Spinal cord (tissue), 10 donors: ENCODE data around the gene SHROOM3. TPM values are rescaled to one million over a fixed set of nuclear protein-coding genes. Genes with fewer than 3 reads are reported as not detected.
A peak's percentile ranks its signal among the peaks of the same experiment; 100 is the strongest.
"Not testable (repeated sequence)": the region's sequence is repeated elsewhere in the genome, so short reads cannot be mapped to it uniquely, and the experiment has no call there.

ENCODE experiments used
- DNase-seq, 6 donors: peaks; one replicate each; pipeline versions ENCODE4 v3.0.0 to v3.0.0-alpha.2; 2013 to 2015; ENCODE audit warnings: low spot score in 6 of 6, low read depth in 4 of 6
- H3K27ac ChIP-seq: one replicate; pipeline ENCODE4 v1.5.1; 2013; ENCODE audit warnings: low read depth, low read length, control low read depth
- H3K27me3 ChIP-seq: one replicate; pipeline ENCODE4 v1.6.1; 2013; ENCODE audit warnings: low read length; ENCODE audit not compliant: control insufficient read depth, insufficient read depth
- H3K36me3 ChIP-seq: one replicate; pipeline ENCODE4 v1.6.1; 2013; ENCODE audit warnings: low read length; ENCODE audit not compliant: control insufficient read depth, insufficient read depth
- H3K4me1 ChIP-seq: one replicate; pipeline ENCODE4 v1.6.1; 2013; ENCODE audit warnings: low read length; ENCODE audit not compliant: control insufficient read depth, insufficient read depth
- H3K4me3 ChIP-seq: one replicate; pipeline ENCODE4 v1.5.1; 2013; ENCODE audit warnings: low read depth, low read length, control low read depth
- H3K9me3 ChIP-seq: one replicate; pipeline ENCODE4 v1.6.1; 2013; ENCODE audit warnings: low read length; ENCODE audit not compliant: control insufficient read depth, insufficient read depth
- WGBS: methylation state at CpG from one replicate; pipeline ENCODE4 v1.1.5; 2013; ENCODE audit warnings: missing lambda C conversion rate; ENCODE audit not compliant: insufficient coverage; 5-methylcytosine and 5-hydroxymethylcytosine counted together
- polyA plus RNA-seq, 2 donors: library from polyadenylated mRNA; unstranded; fragments of 120-200 nt; gene quantifications; one replicate each; pipeline ENCODE4 v1.2.1, GENCODE V29; 2013; ENCODE audit not compliant: insufficient read length in 2 of 2
- total RNA-seq, 2 donors: library from RNA; depleted of rRNA in 1 of 2; stranded (reverse); fragments of 120-200 nt in 1 of 2; fragments of >200 nt in 1 of 2; gene quantifications; one replicate each; pipeline versions ENCODE4 v1.2.3 to v1.2.4, GENCODE V29; 2013 to 2014
- donor health status: healthy.

SHROOM3 gene
- total and polyA plus RNA-seq, 4 donors, result 11.6 to 23.3 (median 19.3) TPM

DNA sequence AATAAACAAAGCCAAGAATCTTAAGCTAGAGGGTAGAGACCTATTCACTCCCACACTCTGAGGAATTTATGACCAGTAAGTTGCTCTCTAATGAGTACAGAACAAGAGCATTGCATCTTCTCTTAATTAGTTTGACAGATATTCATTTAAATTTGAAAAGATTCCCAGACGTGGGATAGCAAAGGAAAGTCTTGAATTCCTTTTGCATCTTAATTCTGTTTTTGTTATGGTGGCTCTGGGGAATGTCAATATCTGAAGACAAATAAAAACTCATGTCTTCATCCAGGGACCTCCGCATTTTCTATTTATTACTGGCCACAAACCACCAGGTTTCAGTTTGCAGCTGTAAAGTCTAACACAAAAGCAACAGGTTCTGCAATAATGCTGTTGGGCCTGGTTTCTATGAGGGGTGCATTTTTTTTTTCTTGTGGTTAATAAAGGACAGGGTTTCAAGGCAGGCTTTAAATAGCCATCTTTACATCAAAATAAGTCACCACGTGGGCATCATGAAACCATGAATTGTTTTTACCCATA, 172.3 kb downstream of the SHROOM3 start:
- WGBS, result no CpG with 5 or more reads among the region's 3 CpGs
- H3K27ac ChIP-seq, result no peak overlapping the region
- H3K4me3 ChIP-seq, result no peak overlapping the region
- no peaks in the 10 kb centered on the region for H3K36me3 ChIP-seq
- H3K27me3 ChIP-seq, result no peaks in the 10 kb centered on the region
- peak in 1 of 6 donors; percentile 34 for DNase-seq
- H3K4me1 ChIP-seq, result peaks cover 4% of the 10 kb centered on the region
- no peaks in the 10 kb centered on the region for H3K9me3 ChIP-seq

DNA sequence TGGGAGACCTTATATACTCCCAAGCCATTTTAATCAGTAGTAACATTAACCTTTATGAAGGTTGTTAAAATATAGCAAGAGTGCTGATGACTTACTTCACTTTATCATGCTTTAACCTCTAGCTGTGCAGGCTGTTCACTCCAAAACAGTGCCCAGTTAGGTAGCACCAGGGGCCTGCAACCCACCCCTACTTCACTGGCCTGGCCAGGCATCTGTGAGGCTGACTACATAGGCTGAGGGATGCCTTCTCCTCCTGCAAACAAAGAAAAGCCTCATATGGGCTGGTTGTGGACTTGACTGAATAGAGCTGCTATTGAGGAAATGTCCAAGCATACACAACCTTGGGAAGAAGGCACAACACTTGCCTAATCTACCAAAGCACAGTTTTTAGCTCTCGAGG, 172.8 kb downstream of the SHROOM3 start:
- DNase-seq, result no peak
- Histone ChIP-seq H3K36me3 (no peaks in the 10 kb centered on the region), H3K27me3 (no peaks in the 10 kb centered on the region), H3K27ac (no peak overlapping the region), H3K4me1 (peaks cover 4% of the 10 kb centered on the region), H3K9me3 (no peaks in the 10 kb centered on the region), H3K4me3 (no peak overlapping the region)
- WGBS, result 100% methylated on average over 1 of the region's 1 CpG

DNA sequence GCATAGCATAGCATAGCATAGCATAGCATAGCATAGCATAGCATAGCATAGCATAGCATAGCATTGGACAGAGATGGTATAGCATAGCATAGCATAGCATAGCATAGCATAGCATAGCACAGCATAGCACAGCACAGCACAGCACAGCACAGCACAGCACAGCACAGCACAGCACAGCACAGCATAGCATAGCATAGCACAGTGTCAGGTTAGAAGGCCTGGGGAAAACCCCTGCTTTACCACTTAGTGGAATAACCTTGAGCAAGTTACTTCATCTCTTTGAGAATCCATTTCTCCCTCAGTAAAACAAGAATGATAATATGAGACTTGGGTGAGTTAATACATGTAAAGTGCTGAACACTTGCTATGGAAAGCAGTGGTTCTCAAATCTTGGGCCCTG, 173.5 kb downstream of the SHROOM3 start:
- DNase-seq, H3K27ac ChIP-seq, H3K27me3 ChIP-seq, H3K4me3 ChIP-seq, H3K4me1 ChIP-seq, H3K9me3 ChIP-seq, H3K36me3 ChIP-seq: not testable (repeated sequence)

DNA sequence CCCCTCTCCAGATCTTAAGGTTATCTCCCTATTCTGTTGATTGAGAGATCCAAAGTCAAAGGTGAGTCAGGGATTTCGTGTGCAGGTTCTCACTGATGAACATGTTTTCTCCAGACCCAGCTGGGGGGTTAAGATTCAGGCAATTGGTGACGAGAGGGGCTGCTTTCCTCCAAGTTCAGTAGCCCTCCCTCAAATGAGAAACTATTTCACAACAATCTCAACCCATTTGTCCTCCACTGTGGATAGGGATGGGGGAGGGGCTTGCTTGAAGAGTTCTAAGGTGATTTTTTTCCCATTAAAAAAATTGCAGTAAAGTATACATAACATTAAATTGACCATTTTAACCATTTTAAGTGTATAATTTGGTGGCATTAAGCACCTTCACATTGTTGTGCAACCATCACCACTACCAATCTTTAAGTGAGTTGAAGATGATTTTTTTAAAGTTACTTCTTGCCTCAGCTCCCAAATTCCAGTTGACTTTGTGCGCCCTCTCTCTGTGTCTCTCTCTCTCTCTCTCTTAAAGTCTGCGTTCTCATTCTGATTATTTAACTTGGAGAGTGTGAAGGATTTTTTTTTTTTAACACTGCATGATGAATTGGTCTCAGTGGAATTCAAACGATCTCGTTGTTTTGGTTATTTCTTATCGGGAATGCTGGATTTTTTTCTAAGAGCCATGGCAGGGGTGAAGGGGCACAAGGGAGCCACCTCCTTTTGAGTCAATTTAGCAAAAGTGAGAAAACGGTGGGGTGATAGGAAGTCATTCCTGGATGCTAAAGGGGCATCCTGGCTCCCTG, 175.9 kb downstream of the SHROOM3 start:
- DNase-seq, result peak in 1 of 6 donors; percentile 45
- no peaks in the 10 kb centered on the region for H3K9me3 ChIP-seq
- H3K4me1 ChIP-seq, result peaks cover 4% of the 10 kb centered on the region
- H3K27me3 ChIP-seq, result no peaks in the 10 kb centered on the region
- WGBS, result 37% methylated on average over 5 of the region's 8 CpGs
- peak overlapping the region; percentile 58 for H3K27ac ChIP-seq
- no peak overlapping the region for H3K4me3 ChIP-seq
- no peaks in the 10 kb centered on the region for H3K36me3 ChIP-seq

DNA sequence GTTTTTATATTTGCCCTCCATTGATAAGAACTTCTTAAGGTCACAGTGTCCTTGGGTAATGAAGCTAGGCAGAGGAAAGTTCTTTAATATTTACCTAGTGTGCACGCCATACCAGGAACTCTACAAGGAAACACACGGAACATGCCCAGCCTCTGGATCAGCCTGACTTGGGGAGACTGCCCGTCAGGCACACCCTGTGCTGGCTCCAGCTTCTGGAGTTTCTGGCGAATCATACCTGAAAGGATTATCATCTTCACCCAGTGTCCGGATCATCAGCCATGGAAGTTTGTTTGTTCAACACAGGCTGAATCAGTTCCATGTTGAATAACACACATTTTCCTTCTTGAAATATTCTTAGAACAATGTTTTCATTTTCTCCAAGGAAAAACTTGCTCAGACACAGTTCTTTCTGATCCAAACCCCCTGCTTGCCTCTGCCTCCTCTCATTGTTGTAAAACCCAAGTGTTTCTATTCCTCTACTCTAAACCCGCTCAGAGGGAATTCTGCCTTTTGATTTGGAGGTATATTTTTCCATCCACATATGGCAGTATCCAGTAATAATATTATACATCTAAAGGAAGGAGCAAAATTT, 176.7 kb downstream of the SHROOM3 start:
- peaks cover 4% of the 10 kb centered on the region for H3K4me1 ChIP-seq
- H3K27ac ChIP-seq, result peak overlapping the region; percentile 58
- H3K36me3 ChIP-seq, result no peaks in the 10 kb centered on the region
- 79% methylated on average over 5 of the region's 6 CpGs for WGBS
- no peaks in the 10 kb centered on the region for H3K27me3 ChIP-seq
- DNase-seq, result no peak
- no peak overlapping the region for H3K4me3 ChIP-seq
- no peaks in the 10 kb centered on the region for H3K9me3 ChIP-seq

DNA sequence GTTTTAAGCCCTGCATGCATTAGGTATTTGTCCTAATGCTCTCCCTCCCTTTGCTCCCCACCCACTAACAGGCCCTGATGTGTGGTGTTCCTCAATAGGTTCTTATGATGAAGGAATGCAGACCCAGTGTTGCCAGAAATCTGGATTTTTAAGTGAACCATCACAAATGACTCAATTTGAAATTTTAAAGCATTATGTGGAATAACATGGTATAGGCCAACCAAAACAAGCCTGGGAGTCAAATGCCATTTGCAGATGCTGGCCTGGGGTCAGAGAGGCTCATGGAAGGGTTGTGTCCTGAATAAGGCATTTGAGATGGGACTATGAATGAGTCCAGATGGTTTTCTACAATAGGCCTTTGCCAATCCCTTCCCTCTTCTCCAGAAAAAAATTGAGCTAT, 179.6 kb downstream of the SHROOM3 start:
- Histone ChIP-seq H3K36me3 (no peaks in the 10 kb centered on the region), H3K27ac (no peak overlapping the region), H3K27me3 (no peaks in the 10 kb centered on the region), H3K4me3 (no peak overlapping the region), H3K4me1 (no peaks in the 10 kb centered on the region), H3K9me3 (no peaks in the 10 kb centered on the region)
- DNase-seq, result no peak

DNA sequence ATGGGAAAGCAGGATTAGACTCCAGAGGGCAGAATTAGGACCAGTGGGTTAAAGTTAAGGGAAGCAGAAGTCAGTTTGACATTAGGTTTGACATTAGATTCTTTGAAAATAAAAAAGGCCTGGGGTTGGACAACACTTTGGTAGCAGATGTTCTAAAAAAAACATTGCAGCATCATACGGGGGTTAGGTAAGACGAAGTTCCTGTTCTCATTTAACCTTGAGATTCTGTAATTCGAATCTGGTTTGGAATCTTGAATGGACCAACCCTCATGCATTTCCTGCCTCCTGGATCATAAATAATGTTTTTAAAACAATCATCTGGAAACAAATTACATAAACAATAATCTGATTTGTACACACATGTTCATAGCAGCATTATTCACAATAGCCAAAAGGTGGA, 181.0 kb downstream of the SHROOM3 start:
- Histone ChIP-seq H3K27me3 (no peaks in the 10 kb centered on the region), H3K27ac (no peak overlapping the region), H3K36me3 (no peaks in the 10 kb centered on the region), H3K4me1 (no peaks in the 10 kb centered on the region), H3K4me3 (no peak overlapping the region), H3K9me3 (no peaks in the 10 kb centered on the region)
- no peak for DNase-seq
- WGBS, result 94% methylated on average over 3 of the region's 3 CpGs

DNA sequence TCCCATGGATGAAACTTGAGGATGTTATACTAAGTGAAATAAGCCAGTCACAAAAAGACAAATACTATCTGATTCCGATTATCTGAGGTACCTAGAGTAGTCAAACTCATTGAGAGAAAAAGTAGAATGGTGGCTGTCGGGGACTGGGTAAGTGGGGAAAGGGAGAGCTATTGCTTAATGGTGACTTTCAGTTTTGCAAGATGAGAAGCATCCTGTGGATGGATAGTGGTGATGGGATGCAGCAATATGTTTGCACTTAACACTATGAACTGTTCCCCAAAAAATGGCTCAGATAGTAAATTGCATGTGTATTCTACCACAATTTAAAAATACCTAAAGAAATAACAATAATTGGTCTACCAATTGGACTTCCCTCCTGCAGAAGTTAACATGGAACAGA, 181.5 kb downstream of the SHROOM3 start:
- Histone ChIP-seq H3K9me3 (no peaks in the 10 kb centered on the region), H3K4me3 (no peak overlapping the region), H3K36me3 (no peaks in the 10 kb centered on the region), H3K4me1 (no peaks in the 10 kb centered on the region), H3K27me3 (no peaks in the 10 kb centered on the region), H3K27ac (no peak overlapping the region)
- 100% methylated on average over 2 of the region's 2 CpGs for WGBS
- no peak for DNase-seq

DNA sequence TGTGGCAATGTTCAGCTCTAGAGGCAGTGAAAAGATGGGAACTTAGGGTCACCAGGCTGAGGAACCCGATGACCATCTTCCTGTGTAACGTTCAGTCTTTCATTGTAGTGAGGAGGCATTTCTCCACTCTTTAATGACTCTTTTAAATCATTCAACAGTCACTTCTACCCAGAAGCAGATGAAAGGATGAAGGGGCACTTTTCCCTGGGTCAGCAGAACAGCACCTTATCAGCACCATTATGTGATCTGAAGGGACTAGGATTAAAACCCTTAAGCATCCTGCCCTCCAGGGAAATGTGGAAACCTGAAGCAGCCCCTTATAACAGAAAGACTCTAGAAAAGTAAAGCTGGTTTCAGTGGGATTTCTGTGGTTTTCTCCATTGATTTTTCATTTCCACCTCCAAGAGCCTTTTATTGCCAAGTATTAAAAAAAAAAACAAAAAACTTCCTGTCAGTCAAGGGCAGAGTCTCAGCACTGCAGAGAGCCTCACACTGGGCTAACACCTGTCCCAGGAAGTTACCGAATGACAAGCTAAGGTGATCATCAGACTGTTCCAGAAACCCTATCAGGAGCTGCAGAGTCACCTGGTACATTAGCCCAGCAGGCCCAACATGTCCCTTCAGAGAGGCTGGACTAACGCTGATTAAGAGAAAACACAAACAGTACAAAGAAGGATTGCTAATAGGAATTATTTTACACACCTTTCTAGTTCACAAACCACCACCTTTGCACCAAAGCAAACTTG, 185.9 kb downstream of the SHROOM3 start:
- H3K4me1 ChIP-seq, result no peaks in the 10 kb centered on the region
- no peak for DNase-seq
- no peak overlapping the region for H3K4me3 ChIP-seq
- no peak overlapping the region for H3K27ac ChIP-seq
- H3K27me3 ChIP-seq, result no peaks in the 10 kb centered on the region
- H3K36me3 ChIP-seq, result no peaks in the 10 kb centered on the region
- WGBS, result 67% methylated on average over 1 of the region's 4 CpGs
- H3K9me3 ChIP-seq, result no peaks in the 10 kb centered on the region
